ENCODE results near the gene ST3GAL6.

The ST3GAL6 gene, protein sequence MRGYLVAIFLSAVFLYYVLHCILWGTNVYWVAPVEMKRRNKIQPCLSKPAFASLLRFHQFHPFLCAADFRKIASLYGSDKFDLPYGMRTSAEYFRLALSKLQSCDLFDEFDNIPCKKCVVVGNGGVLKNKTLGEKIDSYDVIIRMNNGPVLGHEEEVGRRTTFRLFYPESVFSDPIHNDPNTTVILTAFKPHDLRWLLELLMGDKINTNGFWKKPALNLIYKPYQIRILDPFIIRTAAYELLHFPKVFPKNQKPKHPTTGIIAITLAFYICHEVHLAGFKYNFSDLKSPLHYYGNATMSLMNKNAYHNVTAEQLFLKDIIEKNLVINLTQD

DNA sequence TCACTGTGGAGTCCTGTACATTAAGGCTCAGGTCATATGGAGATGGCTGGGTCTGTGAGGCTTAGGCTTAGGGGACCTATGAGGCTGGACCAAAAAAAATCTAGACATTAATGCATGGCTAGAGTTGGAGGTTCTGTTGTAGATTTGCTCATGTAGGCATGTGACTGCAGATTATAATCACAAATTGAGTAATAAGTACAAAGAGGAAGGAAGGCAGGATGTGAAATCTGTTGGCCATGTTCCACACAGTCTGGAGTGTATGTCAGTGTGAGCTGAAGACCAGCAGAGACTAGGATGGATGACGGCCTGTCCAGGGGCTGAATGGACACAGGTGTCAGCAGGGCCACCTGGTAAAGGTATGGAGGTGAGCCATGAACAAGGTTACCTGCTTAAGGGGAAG lies at the start of gene ST3GAL6:
Gene ST3GAL6 (plus strand): TSS at position 265 of the 400 bp plus-strand sequence. CDS start 5,101 bp downstream, outside the sequence.
- no peak for TF ChIP-seq POLR2A (IDR thresholded peaks at IDR 0.05; ENCODE audit: low read depth, low read length)
- DNase-seq (ENCODE audit: insufficient read length, low spot score) (no peak), FAIRE-seq (no peak)

DNA sequence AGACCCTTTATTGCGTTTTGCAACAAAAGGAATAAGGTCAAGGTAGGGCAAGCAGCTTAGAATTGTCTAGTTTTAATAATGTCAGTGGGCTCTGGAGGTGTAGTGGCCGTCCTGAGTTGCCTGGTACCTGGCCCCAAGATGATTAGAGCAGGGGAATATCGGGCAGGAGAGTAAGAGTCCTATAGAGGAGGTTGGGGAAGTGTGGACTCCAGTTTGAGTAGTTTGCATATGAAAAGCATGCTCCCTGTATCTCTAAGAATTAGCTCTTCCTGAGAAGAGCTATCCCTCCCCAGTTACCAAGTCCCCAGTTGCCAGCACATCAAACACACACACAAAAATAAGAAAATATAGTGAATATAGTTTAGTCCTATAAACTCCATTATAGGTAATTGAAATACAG lies 49.2 kb upstream of the ST3GAL6 start:
- DNase-seq (ENCODE audit: insufficient read length, low spot score), result no peak
- no peak for TF ChIP-seq POLR2A (IDR thresholded peaks at IDR 0.05; ENCODE audit: low read depth, low read length)
- FAIRE-seq, result no peak

DNA sequence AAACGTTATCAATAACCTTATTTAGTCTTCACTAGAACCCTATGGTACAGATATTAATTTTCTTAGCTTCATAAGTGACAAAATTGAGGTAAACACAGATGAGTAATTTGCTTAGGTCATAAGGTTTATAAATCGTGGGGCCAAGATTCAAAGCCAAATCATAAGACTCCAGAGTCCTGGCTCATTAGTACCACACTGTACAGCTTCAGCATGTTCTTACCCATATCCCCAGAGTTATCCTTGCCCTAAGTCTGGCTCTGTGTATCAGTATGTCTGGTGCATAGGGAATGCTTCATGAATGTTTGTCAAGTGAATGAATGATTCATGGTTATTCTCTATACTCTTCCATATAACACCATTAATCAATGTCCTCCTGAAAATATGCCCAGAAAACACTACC lies 45.6 kb upstream of the ST3GAL6 start:
- no peak for TF ChIP-seq POLR2A (IDR thresholded peaks at IDR 0.05; ENCODE audit: low read depth, low read length)
- FAIRE-seq, result no peak
- no peak for DNase-seq (ENCODE audit: insufficient read length, low spot score)

DNA sequence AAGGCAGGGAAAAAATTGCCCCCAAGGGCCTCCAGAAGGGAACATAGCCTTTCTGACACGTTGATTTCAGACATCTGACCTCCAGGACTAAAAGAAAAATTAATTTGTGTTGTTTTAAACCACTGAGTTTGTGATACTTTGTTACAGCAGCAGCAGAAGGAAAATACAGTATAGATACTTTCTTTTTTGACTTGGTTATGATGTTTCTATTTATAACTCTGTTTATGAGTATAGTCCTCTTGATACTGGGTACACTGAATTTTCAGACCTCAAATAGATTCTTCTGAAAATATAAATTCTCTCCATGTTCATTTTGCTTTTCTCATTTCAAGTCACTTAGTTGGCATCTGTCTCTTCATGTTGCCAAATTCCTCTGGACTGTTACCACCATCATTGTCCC lies 44.4 kb upstream of the ST3GAL6 start:
- FAIRE-seq (no peak), DNase-seq (ENCODE audit: insufficient read length, low spot score) (no peak)
- TF ChIP-seq POLR2A (IDR thresholded peaks at IDR 0.05; ENCODE audit: low read depth, low read length), result no peak

DNA sequence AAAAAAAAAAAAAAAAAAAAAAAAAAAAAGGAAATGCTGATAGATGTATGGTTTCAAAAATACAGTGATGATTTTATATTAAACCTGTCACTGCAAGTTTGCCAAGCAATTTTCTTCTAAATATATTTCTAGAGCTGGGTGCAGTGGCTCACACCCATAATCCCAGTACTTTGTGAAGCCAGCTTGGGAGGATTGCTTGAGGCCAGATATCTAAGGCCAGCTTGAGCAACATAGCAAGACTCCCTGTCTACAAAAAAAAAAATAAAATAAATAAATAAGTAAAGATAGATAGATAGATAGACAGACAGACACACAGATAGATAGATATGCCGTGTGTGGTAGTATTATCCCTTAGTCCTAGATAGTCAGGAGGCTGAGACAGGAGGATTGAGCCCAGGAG lies 41.4 kb upstream of the ST3GAL6 start:
- no peak for DNase-seq (ENCODE audit: insufficient read length, low spot score)
- FAIRE-seq, result no peak
- TF ChIP-seq POLR2A (IDR thresholded peaks at IDR 0.05; ENCODE audit: low read depth, low read length), result no peak

DNA sequence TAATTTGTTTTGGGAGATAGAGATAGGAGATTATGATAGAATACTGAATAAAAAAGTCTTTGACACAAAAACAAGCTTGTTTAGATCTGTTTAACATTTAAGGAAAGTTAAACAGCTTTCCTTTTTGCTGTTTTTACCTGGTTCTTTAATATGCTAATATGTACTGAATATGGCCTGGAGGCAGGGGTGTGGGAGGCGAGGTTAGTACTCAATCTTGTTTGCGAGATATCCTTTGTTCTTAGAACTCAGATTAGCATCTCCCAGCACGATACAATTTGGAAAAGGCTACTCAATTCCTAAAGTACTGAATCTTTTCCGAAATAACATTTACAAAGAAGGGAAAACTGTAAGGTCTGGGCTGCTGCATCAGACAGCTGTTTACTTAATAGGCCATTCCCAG lies 40.8 kb upstream of the ST3GAL6 start:
- FAIRE-seq (no peak), DNase-seq (ENCODE audit: insufficient read length, low spot score) (no peak)
- TF ChIP-seq POLR2A (IDR thresholded peaks at IDR 0.05; ENCODE audit: low read depth, low read length), result no peak

DNA sequence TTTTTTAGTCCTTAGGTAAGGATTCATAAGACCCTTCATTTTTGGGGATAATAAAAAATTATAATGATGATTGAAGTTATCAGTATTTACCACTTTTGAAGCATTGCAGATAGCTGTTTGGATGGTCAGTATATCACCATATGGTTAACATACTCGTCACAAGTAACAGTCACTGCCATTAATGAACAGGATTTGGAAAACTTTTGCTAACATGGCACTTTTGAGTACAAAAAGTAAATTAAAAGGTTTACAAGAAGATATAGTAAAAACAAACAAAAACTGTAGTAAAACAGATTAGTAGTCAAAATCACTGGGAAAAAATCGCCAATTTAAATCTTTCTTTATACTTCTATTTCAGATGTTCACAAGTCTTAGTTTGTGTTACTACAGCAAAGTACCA lies 37.8 kb upstream of the ST3GAL6 start:
- TF ChIP-seq POLR2A (IDR thresholded peaks at IDR 0.05; ENCODE audit: low read depth, low read length), result no peak
- DNase-seq (ENCODE audit: insufficient read length, low spot score), result no peak
- no peak for FAIRE-seq

DNA sequence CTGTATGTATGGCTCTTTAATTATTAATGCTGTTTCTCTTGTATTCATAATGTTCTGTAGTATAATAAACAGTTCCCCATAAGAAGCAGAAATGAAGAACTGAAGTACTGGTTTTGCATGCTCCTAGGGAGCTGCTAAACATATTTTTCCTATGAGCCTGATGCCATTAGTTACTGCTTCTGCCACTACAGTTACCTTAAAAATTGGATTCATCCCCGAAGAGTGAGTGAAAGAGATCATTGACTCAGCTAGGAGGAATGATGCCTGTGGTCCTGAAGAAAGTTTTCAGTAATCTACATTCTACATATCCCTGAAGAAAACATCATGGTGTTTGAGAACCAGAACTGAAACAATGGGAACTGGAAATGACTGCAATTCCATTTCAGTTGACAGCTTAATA lies 37.1 kb upstream of the ST3GAL6 start:
- DNase-seq (ENCODE audit: insufficient read length, low spot score), result peak; percentile 34
- no peak for TF ChIP-seq POLR2A (IDR thresholded peaks at IDR 0.05; ENCODE audit: low read depth, low read length)
- peak; percentile 95 for FAIRE-seq

DNA sequence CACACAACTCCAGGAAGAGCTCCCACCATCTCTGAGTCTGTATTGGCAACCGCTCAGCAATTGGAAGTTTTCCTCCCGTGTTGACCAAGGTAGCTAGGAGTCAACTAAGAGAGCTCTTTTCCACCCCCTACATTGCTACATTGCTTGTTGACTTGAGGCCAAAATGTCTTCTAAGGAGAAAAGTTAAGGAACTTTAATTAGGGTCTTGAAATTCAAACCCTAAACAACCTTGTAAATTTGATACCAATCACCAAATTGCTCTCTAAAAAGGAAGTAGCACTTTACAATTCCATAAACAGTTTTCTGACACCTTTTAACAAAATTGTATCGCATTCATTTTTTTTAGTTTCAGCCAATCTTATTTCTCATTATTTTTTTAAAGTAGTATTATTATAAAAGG lies 35.5 kb upstream of the ST3GAL6 start:
- no peak for TF ChIP-seq POLR2A (IDR thresholded peaks at IDR 0.05; ENCODE audit: low read depth, low read length)
- DNase-seq (ENCODE audit: insufficient read length, low spot score) (no peak), FAIRE-seq (no peak)

DNA sequence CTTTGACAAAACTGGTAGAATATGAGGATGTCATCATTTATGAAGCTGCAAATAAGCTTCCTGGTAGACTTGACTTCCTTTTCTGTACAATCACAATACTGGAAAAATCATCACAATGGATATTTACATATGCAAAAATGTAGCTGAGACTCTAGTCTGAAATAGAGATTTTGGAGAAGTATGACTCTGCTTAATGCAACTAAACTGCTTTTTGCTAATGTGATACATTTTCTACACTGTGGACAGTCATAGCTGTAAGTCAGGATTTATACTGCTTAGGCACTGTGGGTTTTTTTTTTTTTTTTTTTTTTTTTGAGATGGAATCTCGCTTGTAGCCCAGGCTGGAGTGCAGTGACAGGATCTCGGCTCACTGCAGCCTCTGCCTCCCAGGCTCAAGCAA lies 34.5 kb upstream of the ST3GAL6 start:
- no peak for TF ChIP-seq POLR2A (IDR thresholded peaks at IDR 0.05; ENCODE audit: low read depth, low read length)
- DNase-seq (ENCODE audit: insufficient read length, low spot score), result no peak
- no peak for FAIRE-seq

DNA sequence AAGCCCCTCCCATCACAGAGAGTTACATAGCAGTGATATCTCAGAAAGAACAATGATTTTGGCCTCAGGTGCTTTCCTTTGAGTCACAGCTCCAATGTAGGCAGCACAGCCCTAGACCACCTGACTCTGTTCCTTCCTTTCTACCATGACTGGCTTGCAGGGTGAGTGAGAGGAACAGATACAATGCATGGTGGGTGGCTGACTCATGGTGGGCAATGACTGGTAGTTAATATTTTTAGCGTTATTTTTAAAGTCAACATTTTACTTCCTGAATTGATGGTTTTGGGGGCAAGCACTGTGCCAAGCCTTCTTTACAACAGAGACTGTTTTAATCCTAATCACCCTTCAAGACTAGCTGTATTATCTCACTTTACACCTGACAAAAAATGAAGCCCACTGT lies 32.8 kb upstream of the ST3GAL6 start:
- FAIRE-seq, result no peak
- no peak for TF ChIP-seq POLR2A (IDR thresholded peaks at IDR 0.05; ENCODE audit: low read depth, low read length)
- no peak for DNase-seq (ENCODE audit: insufficient read length, low spot score)

DNA sequence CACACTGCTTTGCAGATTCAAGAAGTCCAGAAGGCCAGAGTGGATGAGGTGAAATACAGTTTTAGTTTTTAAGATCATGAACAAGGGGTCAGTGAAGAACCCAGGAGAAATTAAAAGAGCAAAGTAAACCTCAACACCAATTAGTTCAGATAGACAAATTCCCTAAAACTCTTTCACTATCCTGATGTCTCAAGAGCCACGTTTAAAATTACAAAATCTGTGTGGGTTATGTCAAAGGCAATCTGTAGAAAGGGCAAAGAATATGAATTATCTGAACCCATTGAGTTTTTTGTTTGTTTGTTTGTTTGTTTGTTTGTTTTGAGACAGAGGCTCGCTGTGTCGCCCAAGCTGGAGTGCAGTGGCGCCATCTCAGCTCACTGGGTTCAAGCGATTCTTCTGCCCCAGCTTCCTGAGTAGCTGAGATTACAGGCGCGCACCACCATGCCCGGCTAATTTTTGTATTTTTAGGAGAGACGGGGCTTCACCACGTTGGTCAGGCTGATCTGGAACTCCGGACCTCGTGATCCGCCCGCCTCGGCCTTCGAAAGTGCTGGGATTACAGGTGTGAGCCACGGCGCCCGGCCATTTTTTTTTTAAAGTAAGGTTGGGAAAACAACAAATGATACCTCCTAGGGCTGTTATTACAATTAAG lies 32.1 kb upstream of the ST3GAL6 start:
- TF ChIP-seq POLR2A (IDR thresholded peaks at IDR 0.05; ENCODE audit: low read depth, low read length), result no peak
- DNase-seq (ENCODE audit: insufficient read length, low spot score) (no peak), FAIRE-seq (no peak)

DNA sequence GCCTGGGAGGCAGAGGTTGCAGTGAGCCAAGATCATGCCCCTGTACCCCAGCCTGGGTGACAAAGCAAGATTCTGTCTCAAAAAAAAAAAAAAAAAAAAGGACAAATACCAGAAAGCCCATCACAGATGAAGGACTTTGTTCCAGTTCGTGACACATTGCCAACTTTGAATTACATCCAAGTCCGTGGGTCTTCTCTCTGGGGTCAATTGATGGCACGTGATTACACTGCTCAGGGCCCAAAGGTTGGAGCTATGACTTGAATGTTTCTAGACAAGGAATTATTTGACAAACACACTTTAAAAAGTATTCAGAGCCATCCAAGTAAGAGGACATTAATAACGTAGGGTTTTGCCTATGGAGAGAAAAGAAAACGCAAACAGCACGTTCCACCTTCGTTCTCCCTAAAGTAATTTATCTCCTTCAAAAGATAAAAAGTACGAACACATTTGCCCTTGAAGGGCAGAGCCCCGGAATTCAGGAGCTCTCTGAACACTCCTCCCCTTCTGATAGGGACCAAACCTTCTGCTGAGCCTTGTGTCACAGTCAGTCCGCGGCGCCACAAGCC lies 31.3 kb upstream of the ST3GAL6 start:
- peak; percentile 37 for DNase-seq (ENCODE audit: insufficient read length, low spot score)
- TF ChIP-seq POLR2A (IDR thresholded peaks at IDR 0.05; ENCODE audit: low read depth, low read length), result no peak
- no peak for FAIRE-seq

DNA sequence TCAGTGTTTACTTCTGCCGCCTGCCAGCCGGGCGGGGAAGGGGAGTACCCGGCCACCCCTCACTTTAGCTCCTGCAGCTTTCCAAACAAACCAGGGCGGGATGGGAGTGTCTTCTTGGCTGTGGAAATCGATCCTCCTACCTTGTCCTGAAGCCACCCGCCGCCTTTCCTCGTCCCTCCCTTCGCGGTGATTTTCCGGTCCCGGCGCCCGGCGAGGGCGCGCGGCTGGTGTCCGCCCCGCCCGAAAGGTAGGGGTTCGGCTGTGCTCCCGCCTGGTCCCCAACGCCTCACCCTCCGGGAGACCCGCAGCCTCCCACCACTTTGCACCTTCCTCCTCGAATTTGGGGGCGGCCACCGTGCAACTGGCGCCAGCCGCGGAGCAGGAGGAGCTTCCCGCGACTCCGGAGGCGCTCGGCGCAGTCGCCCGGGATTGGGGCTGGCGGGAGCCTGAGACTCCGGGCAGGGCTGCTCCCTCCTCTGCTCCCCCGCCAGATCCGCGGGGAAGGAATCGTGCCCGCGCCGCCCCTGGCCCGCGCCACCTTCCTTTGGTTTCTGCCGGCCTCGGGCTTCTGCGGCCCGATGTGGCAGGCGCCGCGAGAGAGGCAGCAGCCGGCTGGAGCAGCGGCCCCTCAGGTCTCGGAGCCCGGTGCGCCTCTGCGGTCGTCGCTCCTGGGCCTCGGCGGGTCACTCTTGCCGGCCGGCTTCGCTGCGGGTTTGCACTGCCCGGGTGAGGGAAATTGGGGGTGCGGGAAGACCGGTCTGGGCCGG lies 30.7 kb upstream of the ST3GAL6 start:
- DNase-seq (ENCODE audit: insufficient read length, low spot score) (peak; percentile 55), FAIRE-seq (no peak)
- 0 out of 2 replicates have a peak, but pooled peaks have one; percentile 20 for TF ChIP-seq POLR2A (IDR thresholded peaks at IDR 0.05; ENCODE audit: low read depth, low read length)

Measured in H54 (cell line).